DMS53 (cell line): Measurements from ENCODE around the gene FAM20A.

Source experiments
- DNase-seq: peaks from one replicate; lab custom pipeline; 2025; lab: John Stamatoyannopoulos, UW

FAM20A gene

DNA sequence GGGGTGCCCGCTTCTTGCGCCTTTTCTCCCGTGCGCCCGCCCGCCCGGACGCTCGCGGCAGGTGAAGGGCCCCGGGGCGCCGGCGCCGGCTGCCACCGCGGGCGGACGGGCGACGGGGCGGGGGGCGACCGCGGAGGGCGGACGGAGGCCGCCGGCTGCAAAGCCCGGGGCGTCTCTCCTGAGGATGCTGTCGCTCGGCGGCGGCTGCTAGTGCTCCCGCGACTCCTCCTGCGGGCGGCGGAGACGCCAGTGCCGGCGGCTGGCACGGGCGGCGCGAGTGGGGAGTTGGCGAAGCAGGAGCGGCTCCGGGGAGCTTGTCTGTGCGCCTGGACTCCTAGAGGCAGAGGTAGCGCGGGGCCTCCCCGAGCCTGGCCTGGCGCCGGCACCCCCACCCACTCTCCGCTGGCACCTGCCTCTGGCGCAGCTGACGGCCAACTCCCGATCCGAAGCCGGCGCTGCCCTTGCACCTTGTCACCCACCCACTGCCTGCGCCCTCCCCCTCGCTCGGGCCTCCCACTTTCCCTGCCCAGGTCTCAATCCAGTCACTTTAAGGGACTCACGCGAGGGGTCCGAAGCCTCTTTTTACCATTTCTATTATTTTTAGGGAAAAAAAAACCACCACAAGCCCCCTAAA lies at the start of gene FAM20A:
Gene FAM20A, minus strand, starts transcription at position 437 of the 634 bp plus-strand sequence. CDS start 701 bp downstream, outside the sequence.
- DNase-seq = peak; percentile 69

DNA sequence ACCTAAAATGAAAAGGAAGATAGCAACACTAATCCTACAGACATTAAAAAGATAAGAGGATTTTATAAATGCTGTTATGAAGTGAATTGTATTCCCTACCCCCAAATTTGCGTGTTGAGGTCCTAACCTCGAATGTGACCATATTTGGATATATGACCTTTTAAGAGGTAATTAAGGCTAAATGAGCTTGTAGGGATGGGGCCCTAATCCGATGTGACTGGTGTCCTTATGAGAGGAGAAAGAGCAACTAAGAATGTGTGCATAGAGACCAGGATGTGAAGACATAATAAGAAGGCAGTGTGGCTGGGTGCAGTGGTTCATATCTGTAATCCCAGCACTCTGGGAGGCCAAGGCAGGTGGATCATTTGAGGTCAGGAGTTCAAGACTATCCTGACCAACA lies 48.2 kb upstream of the FAM20A start:
- DNase-seq = no peak

DNA sequence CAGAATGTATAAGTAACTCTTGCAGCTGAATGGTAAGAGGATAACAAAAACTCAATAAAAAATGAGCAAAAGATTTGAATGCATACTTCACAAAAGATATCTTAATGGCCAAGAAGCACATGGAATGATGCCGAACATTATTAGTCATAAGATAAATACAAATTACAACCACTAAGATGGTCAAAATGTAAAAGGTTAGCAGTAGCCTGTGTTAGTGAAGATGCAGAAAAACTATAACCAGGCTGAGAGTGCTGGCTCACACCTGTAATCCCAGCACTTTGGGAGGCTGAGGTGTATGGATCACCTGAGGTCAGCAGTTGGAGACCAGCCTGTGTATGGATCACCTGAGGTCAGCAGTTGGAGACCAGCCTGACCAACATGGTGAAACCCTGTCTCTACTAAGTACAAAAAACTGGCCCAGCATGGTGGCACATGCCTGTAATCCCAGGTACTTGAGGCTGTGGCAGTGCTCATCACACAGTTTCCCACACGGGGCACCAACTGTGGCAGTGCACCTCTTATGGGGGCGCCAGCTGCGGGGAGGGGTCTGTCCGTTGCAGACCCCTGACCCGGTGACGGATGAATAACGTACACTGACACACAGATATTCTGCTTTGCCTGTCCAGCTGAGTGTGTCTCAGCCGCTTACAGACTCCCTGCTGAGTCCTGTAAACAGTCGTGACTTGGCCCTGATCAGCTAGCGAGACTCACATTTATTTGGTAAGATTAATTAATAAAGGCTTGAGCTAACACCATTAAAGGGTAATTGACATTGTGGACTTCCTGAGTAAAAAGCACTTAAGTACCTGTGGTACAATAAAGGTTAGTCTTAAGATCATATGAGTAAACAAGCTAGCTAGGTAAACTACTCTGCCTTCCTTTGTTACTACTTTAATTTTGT lies 45.7 kb upstream of the FAM20A start:
- DNase-seq = peak; percentile 10

DNA sequence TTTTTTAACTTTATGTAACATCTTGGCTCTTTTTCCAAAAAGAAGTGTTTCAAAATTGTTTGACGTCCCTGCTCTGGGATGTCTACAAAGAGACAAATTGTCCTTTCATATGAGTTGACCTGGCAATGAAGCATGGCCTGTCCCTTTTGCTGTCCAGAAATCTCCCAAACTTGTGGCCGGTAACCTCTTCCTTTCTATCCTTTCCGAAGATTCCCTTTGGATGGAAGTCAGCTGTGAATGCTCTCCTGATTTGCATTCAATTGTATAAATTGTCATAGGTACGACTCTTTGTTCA lies 40.9 kb upstream of the FAM20A start:
- no peak for DNase-seq

DNA sequence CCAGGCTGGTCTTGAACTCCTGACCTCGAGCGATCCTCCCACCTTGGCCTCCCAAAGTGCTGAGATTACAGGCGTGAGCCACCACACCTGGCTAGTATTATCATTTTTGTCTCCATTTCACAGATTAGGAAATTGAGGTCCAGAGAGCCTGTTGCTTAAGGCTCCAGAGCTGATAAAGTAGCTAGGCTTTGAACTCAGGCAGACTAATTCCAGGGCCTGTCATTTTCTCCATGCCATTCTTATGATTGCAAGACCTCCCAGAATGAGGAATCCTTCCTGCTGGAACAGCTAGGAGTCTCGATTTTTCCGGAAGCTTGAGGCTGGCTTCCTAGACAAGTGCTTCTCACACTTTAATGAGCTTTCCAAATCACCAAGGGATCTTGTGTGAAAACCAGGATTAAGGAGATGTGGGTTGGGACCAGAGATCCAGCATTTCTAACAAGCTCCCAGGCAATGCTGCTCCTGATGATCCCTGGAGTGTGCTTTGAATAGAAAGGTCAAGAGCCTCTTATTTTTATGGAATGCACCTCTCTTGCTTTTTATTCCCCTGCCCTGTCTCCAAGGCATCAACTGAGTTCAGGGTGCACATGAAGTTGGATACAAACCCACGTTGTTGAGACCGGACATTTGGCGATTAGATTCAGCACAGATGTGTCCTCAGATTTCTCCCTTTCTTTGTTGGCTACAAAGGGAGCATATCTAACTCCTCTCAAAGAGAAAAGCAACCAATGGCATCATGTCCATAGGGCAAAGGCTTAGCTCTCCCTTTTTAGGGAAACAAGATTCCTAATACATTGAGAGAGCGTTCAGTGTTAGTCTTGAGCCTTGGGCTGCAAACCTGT lies 40.3 kb upstream of the FAM20A start:
- no peak for DNase-seq

DNA sequence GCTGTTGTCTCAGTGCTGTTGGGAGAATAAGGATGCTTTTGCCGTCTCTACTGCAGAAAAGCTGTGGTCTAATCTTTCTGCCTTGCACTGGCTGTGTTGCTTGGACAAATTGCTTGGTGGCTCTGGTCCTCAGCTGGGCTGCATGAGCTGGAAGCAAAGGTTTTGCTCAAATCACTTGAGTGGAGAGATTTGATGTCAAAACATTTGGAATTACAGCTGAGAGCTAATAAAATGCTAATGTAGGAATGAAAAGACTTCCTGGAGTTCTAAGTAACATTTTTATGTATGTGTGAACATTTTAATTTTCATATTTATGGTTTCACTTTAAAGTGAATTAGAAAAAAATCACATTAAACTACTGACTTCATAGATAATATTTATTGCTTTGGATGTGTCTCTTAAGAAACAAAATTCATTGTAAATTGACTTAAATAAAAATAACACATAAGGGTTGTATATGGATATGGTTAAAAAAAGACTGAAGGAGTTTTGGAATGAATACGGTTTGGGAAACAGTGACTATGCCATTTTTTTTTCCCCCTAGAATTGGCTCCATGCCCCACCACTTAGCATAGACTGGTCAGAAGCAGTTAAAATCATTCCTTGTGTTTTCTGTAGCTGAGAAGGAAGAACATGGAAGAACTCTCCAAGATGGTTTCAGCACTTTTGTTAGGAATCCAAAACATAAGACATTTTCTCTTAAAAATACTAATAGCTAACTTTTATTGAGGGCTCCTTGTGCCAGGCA lies 39.2 kb upstream of the FAM20A start:
- DNase-seq = no peak

DNA sequence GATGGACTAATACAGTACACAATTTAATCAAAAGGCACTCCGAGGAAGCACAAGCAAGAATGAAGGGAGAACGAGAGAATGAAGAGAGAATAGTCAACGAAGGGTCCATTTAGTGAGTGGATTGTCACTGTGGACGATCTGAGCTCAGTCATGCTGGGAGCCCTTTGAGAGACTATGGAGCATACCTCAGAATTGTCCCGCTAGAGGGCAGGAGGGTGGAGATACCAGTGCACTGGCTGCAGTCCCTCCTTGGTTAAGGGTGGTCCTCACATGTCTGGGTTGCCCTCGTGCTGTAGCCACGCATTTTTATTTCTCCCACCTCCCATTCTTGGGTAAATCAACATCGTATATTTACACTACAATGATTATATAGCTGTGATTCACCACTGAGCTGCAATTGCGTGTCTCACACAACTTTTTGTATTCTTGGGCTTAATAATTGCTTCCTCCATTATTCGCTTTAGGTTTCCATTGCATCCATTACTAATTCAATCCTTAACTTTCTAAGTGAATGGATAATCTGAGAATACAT lies 33.2 kb upstream of the FAM20A start:
- DNase-seq = no peak

DNA sequence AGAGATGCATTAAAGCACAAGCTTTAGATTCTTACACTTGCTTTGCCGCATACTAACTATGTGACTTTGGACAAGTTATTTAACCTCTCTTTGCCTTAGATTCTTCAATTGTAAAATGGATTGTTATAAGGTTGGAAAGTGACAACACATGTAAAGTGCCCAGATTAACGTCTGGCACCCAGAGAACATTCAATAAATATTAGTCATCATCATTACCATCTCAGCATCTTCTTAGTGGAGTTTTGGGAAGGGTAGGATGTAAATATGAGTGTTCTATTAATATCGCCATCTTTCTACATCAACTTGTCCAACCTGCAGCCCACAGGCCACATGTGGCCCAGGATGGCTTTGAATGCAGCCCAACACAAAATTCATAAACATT lies 27.4 kb upstream of the FAM20A start:
- DNase-seq = no peak

DNA sequence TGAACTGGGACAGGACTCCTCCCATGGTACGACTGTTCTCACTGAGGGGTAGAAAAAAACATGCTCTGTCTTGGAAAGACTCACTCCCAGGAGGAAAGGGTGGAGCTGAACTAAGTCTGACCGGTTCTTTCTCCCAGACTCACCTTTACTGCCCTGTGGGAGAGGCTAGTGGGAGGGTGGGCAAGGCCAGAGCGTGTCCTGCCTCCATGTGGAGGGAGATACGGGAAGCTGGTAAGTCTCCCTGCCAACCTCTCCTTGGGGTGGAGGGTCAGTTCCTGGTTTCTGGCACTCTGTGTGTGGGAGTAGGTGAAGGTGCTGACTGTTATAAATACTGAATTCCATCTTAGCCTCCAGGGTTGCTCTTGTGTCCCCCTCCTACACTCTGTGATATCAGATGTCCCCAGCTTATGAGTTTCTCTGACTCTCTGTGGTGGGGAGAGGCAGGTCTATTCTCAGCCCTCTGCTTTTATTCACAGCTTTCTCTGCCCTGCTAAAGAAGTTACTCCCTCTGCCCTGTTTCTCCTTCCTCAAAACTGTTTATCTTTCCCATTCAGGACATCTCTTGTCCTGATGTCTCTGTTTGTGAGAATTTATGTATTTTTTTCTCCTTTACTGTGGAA lies 26.9 kb upstream of the FAM20A start:
- DNase-seq = no peak

DNA sequence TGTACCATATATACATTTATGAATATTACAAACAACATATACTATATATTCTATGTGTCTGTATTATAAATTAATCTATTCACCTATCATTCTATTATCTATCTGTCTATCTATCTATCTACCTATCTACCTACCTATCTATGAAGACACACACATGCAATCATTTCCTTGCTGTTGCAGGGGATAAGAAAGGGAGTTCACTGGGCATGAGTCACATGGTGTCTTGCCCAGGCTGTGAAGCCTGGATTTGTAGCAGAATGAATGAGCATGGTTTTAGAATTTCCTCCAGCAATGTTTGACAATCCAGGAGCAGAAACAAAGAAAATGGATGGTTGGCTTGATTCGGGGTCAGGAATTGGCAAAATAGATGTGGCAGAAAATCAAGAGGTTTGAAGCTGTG lies 23.2 kb upstream of the FAM20A start:
- DNase-seq = no peak

DNA sequence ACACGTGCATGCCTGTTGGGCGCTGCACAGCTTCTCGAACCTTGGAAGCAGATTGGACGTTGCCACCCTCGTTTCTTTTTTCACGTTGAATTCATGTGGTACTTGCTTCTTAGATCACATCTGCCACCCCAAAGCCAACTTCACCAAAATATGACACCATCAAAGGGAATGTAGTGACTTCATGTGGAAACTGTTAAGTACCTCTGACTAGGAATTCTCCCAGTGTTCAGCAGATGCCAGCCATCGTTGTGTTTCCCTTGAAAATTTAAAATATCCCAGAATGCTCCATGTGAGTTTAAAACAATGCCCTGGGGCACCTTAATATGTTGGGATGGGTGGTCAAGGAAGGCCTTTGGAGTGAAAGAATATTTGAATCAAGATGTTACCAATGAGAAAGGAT lies 22.6 kb upstream of the FAM20A start:
- no peak for DNase-seq

DNA sequence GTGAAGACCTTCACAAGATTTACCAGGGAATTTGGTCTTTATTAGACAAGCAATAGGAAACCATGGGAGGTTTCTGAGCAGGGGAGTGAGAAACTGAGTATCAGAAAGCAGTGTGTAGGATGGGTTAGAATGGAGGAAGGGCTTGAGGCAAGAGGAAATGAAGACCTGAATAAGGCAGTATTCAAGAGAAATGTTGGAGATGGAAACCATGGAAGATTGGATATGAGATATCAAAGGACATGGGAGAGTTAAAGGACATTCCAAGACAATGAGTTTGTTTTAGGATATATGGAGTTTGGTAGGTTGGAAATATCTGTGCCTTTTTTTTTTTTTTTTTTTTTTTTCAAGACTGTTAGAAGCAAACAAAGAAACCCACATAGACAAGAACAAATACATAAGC lies 21.3 kb upstream of the FAM20A start:
- DNase-seq = no peak

DNA sequence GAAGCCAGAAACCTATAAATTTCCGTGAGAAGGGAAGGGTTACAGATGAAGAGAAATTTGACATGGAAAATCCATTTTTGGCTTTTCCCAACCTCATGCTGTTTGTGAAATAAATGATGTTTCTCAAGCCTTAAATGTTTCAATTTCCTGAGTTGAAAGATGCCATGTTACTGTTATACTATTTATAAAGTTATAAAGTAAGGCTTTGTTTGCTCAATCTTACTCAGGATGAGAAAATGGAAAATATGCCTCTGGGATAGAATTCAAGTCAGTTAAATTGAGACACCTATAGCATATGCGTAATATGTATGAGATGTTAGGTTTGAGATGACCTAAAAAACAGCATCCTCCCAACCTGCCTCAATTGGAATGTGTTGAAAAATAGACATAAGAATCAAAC lies 19.9 kb upstream of the FAM20A start:
- no peak for DNase-seq

DNA sequence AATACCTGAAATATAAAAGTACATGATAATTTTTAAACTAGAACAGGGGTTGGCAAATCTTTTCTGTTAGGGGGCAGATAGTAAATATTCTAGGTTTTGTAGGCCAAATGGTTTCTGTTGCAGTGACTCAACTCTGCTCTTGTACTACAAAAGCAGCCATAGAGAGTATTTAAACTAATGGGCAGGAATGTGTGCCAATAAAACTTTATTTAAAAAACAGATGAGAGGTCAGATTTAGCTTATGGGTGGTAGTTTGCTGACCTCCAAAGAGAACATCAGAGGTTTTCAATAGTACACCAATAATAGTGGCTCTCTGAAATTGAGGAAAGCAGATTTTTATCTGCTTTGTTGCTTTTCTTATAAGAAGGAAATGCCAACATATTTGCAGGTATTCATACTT lies 15.2 kb upstream of the FAM20A start:
- DNase-seq = no peak

DNA sequence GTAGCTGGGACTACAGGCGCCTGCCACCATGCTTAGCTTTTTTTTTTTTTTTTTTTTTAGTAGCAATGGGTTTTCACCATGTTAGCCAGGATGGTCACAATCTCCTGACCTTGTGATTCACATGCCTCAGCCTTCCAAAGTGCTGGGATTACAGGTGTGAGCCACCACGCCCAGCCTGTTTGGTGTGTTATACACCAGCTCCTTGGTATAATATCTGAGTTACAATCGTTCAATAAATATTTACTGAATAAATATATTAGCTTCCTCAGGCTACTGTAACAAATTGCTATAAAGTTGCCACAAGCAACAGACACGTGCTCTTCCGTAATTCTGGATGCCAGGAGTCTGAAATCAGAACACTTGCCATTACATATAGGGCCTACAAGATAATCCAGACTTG lies 13.6 kb upstream of the FAM20A start:
- no peak for DNase-seq

DNA sequence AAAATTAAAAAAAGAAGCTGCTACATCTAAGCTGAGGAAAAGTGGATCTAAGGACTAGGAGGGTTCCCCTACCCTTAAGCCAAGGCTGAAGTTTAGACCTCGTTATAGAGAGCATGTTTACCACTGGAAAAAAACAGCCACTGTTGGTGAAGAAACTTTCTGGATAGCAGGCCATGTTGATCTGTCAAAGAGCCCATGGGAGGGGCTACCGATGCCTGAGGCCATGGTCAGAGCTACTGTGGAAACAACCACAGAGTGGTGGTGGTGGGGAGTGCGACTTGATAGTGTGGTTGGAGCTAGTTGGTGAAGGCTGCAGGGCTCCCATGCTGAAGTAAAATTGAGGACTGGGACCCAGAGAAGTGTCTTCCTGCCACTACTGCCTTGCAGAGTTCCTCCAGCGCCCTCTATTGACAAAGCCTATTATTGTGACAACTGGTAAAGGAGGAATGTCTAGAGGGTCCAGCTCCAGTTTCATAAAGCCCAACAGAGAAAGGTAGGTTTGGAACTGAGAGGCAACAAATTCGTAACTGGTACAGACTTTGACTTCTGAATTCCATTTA lies 12.7 kb upstream of the FAM20A start:
- DNase-seq = peak; percentile 87

DNA sequence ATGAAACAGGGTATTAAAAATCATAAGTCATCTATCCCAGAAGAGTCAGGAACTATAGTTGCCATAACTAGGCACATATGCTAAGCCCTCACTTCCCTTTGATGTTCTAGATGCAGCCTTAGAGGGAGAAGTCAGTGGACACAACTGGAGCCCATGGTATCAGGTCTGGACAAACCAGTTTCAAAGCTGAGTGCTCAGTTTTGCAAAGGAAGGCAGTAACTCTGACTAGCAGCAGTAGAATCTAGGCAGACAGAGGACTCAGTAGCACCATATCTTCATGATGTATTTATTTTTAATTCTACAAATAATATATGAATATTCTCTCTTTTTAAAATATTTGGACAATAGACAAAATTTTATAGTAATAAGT lies 11.7 kb upstream of the FAM20A start:
- peak; percentile 25 for DNase-seq

DNA sequence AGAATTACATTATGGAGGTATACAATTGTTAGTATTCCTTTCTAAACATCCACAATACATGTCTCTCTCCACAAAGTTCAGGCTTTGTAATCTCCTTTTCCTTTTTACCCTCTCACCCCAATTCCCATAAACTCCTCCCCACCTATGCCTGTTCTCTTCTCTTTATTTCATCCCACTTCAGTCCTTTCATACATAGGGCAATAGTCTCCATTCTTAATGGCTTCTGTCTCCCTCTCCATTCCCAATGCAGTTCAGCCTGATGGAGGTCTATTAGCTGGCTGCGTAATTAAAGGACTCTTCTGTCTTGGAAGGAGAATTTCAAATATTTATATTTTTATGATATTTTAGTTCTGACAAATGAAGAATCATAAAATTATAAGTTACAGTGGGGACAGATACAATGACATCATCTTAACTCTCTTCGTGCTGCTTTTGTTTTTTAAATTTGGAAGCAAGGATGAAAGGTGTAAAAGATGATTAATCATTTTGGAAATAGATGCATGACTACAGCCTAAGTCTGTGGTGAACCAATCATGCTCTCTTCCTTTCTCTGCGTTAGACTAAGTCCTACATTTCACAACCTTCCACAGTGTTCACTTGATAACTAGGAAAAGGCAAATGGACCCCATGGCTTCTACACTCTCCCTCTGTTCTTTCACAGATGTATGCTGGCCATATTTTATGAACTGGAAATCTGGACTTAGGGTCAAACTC lies 11.2 kb upstream of the FAM20A start:
- no peak for DNase-seq

DNA sequence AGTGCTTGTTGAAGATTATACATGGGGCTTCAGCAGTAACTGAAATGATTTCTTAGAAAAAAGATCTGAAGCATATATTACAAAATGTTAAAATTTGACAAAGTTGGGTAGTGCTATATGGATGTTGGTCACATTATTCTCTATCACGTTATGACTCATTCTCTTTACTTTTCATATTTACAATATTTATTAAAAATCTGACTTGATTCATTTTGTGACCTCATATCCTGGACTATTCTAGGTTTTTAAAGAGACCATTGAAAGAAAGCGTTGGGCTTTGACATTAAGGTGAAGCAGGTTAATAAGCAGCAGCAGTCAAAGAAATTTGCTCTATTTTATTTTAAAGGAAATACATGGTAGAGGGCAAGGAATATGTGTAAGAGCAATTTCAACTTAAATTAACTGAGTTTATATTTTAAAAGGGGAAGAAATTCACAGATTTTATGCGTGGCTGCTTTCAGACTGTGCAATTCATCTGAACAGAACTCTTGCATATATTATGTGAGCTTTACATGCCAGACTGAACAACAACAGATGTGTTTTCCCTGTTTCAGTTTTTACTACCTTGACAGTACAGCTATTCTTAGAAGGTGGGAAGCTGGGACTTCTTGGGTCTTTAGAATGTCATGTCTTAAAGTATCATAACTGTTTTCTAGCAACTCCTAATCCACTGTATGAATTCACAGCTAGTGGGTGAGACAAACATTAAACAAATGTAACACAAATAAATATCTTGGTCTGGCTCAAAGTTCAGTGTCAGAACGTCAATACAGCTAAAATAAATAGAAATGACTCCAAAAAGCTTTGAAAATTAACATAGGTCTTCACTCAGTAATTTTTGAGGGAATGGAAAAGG lies 10.4 kb upstream of the FAM20A start:
- DNase-seq = no peak

DNA sequence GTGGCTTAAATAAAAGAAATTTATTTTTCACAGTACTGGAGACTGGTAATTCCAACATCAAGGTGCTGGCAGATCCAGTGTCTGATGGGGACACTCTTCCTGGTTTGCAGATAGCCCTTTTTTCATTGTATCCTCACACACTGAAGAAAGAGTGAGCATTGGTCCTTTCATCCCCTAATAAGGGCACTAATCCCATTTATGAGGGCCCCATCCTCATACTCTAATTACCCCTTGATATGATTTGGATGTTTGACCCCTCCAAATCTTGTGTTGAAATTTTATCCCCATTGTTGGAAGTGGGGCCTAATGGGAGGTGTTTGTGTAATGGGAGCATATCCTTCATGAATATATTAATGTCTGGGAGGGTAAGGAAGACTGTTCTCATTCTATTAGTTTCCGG lies 9.4 kb upstream of the FAM20A start:
- no peak for DNase-seq
